H1 (cell line): ENCODE results near the gene WNT11. TPM values are rescaled to one million over a fixed set of nuclear protein-coding genes. Genes with fewer than 3 reads are reported as not detected.

Experiments used
- POLR2AphosphoS5 ChIP-seq: IDR thresholded peaks from 2 replicates; pipeline ENCODE4 v1.6.1; 2011; ENCODE audit warnings: low read depth, low read length
- TAF1 ChIP-seq: IDR thresholded peaks from 2 replicates; pipeline ENCODE4 v1.6.1; 2011; ENCODE audit warnings: mild to moderate bottlenecking, low read depth, low read length
- polyA plus RNA-seq, 7 experiments: library from polyadenylated mRNA; depleted of rRNA in 3 of 7; stranded (reverse) in 5 of 7; unstranded in 2 of 7; fragments of >200 nt in 5 of 7; fragments of 200-250 nt in 2 of 7; gene quantifications; 1 replicate in 5 of 7; 2 replicates in 1 of 7; 4 replicates in 1 of 7; pipeline versions ENCODE4 v1.2.1 to v1.2.3, GENCODE V29; 2011 to 2013; ENCODE audit warnings: missing spikeins in 2 of 7, mixed read lengths in 2 of 7
- total RNA-seq: library from RNA; stranded (reverse); fragmentation: NEBNext Ultra II Directional; extraction: Animal tissue kit (Norgen Biotek cat#: 25700); gene quantifications from 2 replicates; pipeline ENCODE4 v1.2.1, GENCODE V29; 2021
- TF ChIP-seq, protein P1 (sequence below): IDR thresholded peaks from 2 replicates; pipeline ENCODE4 v1.6.1; 2012; ENCODE audit warnings: low read length, inconsistent platforms

Gene WNT11
- total and polyA plus RNA-seq, 2 of the 8 experiments (the other 6 are each of a cell fraction or from before 2014, with no cell fraction given): 0.11 to 0.45 TPM

DNA sequence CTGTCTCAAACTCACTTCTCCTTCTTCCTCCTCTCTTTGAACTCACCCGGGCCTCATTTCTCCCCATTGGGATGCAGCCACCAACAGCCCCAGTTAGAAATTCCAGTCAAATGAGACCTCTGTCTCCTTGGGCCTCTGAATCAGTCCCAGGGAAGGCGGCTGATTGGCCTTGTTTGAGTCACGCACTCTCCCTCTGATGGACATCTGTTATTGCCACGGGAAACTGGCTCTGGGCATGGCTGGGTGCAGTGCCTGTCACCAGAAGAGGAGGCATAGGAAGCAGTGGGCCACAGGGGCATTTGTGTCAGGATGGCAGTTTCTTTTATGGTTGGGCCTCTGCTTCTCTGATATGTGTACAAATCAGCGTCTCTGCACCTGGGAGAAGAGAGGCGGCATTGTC, 9.6 kb upstream of the WNT11 start (continued):
- no peak for TF ChIP-seq POLR2AphosphoS5
- TF ChIP-seq, protein P1, sequence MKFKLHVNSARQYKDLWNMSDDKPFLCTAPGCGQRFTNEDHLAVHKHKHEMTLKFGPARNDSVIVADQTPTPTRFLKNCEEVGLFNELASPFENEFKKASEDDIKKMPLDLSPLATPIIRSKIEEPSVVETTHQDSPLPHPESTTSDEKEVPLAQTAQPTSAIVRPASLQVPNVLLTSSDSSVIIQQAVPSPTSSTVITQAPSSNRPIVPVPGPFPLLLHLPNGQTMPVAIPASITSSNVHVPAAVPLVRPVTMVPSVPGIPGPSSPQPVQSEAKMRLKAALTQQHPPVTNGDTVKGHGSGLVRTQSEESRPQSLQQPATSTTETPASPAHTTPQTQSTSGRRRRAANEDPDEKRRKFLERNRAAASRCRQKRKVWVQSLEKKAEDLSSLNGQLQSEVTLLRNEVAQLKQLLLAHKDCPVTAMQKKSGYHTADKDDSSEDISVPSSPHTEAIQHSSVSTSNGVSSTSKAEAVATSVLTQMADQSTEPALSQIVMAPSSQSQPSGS: no peak
- TF ChIP-seq TAF1: no peak
